Forelimb muscle (tissue), 1 donor: Measurements from ENCODE around the gene TMEM234. TPM values are rescaled to one million over a fixed set of nuclear protein-coding genes. Genes with fewer than 3 reads are reported as not detected.
A peak's percentile ranks its signal among the peaks of the same experiment; 100 is the strongest.

Experiments
- DNase-seq: peaks from one replicate; pipeline ENCODE4 v3.0.0-alpha.2; 2013; ENCODE audit warnings: low read depth
- polyA plus RNA-seq: library from polyadenylated mRNA; unstranded; fragments of 120-200 nt; gene quantifications from one replicate; pipeline ENCODE4 v1.2.1, GENCODE V29; 2013; ENCODE audit not compliant: insufficient read length

The TMEM234 gene
- polyA plus RNA-seq, 1 donor: 7.3 TPM

DNA sequence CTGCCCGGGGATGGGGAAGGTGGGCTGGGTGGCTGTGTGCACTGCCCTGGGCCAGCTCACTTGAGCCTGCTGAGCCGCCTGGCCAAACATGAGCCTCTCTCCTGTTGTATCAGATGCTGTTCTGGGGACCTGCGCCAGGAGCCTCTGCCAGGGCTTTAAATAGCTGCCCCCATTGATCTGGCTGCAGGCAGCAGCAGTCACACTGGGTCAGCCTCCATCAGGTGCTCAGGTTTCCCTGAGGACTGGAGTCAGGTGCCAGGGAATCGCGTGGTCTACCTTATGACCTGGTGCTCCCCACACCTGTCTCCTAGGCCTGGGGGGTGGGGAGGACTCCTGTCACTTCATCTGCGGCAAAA lies 22.5 kb downstream of the TMEM234 start:
- DNase-seq: no peak

- no peak for DNase-seq
These were observed 23.0 kb downstream of the TMEM234 start for GRCh38 chr1:32199043-32199716.

GRCh38 chr1:32198237-32199042 lies 23.7 kb downstream of the TMEM234 start:
- DNase-seq: no peak

DNA sequence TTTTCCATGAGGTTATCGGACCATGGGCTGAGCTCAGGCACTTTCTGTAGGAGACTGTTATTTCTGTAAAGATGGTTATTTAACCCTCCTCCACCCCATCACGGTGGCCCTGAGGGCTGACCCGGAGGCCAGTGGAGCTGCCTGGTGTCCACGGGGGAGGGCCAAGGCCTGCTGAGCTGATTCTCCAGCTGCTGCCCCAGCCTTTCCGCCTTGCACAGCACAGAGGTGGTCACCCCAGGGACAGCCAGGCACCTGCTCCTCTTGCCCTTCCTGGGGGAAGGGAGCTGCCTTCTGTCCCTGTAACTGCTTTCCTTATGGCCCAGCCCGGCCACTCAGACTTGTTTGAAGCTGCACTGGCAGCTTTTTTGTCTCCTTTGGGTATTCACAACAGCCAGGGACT lies 24.3 kb downstream of the TMEM234 start:
- DNase-seq: no peak

GRCh38 chr1:32197074-32197473 lies 25.1 kb downstream of the TMEM234 start:
- no peak for DNase-seq

- DNase-seq: no peak
These were observed 26.0 kb downstream of the TMEM234 start for GRCh38 chr1:32195972-32196823.

GRCh38 chr1:32195531-32195930 lies 26.6 kb downstream of the TMEM234 start:
- DNase-seq: no peak

DNA sequence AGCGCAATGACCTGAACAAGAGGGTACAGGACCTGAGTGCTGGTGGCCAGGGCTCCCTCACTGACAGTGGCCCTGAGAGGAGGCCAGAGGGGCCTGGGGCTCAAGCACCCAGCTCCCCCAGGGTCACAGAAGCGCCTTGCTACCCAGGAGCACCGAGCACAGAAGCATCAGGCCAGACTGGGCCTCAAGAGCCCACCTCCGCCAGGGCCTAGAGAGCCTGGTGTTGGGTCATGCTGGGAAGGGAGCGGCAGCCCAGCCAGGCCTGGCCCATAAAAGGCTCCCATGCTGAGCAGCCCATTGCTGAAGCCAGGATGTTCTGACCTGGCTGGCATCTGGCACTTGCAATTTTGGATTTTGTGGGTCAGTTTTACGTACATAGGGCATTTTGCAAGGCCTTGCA lies 27.2 kb downstream of the TMEM234 start:
- no peak for DNase-seq

DNA sequence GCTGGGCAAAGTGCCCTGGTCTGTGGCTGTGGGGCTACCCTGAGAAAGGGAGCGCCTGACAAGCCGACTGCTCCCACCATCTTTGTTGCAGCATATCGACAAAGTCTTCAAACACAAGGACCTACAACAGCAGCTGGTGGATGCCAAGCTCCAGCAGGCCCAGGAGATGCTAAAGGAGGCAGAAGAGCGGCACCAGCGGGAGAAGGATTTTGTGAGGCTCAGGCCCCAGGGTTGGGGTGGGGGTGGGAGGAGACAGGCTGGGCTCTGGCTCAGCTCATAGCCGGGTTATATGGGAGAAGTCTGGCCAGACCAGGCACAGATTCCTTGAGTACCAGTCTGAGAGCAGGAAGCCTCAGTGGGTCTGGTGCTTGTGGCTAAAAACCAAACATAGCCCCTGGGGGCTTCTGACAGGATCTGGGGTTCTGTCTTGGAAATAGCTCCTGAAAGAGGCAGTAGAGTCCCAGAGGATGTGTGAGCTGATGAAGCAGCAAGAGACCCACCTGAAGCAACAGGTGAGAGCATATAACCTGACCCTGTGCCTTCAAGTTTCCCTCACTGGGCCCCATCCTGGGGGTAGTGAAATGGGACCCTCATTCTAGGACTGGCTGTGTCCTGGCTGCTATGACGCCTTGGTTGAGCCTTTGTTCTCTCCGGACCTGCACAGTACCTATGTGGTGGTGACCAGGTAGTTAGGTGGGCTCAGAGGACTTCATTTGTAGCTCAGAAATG lies 29.8 kb downstream of the TMEM234 start:
- DNase-seq: no peak

- no peak for DNase-seq
These were observed 34.3 kb downstream of the TMEM234 start for GRCh38 chr1:32187850-32188249.

GRCh38 chr1:32186491-32186890 lies 35.7 kb downstream of the TMEM234 start:
- DNase-seq: no peak

DNA sequence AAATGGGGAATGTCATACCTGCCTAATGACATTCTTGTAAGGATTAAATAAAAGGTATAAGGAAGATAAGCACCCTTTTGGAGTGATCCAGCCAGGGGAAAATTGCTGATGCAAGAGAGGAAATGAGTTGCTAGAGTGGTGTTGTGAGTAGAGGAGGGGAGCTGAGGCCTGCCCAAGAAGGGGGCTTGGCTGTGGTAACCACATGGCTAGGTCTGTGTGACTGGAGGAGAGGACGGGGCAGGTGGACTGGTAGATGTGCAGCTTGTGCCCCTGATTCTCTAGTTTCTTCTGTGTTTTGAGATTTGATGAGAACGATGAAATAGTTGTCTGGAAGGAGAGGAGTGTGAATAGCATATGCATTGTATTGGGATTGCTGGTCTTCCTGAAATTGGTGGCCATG lies 36.1 kb downstream of the TMEM234 start:
- no peak for DNase-seq

GRCh38 chr1:32184650-32185049 lies 37.5 kb downstream of the TMEM234 start:
- DNase-seq: no peak

DNA sequence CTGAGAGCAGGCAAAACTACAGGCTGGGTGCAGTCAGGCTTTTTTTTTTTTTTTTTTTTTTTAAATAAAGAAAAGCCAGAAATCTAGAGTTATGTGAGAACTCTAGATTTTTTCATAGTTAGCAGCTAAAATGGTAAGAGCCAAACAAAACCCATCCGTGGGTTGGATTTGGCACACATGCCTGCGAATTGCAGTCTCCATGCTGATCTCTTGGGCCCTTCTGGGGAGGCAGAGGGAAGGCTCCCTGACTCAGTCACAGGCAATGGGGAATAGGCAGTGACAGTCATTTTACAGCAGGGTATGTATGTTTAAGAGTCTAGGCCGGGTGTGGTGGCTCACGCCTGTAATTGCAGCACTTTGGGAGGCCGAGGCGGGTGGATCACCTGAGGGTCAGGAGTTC lies 40.1 kb downstream of the TMEM234 start:
- no peak for DNase-seq

GRCh38 chr1:32181563-32181962 lies 40.6 kb downstream of the TMEM234 start:
- DNase-seq: no peak

DNA sequence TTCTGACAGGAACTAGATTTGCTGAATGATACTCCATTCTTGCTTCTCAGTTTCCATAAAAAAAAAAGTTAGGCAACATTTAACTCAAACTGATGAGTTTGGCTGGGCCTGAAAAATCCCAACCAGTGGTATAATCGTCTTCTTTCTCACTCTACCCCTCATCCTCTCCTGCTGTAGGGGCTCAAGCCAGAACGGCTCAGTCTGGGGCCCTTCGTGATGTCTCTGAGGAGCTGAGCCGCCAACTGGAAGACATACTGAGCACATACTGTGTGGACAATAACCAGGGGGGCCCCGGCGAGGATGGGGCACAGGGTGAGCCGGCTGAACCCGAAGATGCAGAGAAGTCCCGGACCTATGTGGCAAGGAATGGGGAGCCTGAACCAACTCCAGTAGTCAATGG lies 41.1 kb downstream of the TMEM234 start:
- no peak for DNase-seq

- no peak for DNase-seq
These were observed 41.7 kb downstream of the TMEM234 start for GRCh38 chr1:32180186-32181060.

DNA sequence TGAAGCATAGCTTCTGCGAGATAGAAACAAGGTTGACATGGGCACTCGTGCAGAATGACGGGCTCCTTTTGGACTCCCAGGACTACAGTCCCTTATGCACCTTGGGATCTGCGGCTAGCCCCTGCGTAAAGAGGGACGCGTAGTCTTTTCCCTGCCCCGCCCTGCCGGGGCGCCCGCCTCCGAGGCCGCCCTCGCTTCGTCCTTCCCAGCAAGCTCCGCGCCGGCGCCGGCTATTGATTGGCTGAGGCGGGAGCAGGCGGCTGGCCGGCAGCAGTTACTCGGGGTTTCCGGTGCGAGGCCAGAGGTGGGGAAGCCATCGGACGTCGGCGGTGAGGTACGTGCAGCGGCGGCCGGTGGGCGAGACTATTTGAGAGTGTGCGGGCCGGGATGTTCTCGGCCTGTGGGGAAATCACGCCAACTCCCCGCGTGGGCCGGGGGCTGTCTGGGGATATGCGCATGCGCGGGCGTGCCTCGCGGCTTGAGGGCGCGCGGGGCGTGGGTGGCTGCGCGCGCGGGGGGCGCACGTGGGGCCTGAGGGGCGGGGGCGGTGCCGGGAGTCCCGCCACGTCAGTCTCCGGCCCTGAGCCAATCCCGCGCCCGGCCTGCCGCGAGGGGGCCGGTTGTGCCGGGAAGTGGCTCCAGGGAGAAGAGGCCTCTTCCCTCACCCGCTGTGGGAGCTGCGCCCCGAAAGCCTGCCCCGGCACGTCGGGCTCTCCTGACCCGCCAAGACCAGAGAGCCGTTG lies 42.5 kb downstream of the TMEM234 start, which contains the start of gene TXLNA:
Gene TXLNA, plus strand, starts transcription at position 233 of the 743 bp plus-strand sequence. CDS start 671 bp downstream, outside the sequence.
- peak; percentile 83 for DNase-seq

- no peak for DNase-seq
These were observed 43.0 kb downstream of the TMEM234 start for GRCh38 chr1:32179193-32179442.
